ENCODE measurements around the gene CC2D1A.
A peak's percentile ranks its signal among the peaks of the same experiment; 100 is the strongest.

The CC2D1A gene

DNA sequence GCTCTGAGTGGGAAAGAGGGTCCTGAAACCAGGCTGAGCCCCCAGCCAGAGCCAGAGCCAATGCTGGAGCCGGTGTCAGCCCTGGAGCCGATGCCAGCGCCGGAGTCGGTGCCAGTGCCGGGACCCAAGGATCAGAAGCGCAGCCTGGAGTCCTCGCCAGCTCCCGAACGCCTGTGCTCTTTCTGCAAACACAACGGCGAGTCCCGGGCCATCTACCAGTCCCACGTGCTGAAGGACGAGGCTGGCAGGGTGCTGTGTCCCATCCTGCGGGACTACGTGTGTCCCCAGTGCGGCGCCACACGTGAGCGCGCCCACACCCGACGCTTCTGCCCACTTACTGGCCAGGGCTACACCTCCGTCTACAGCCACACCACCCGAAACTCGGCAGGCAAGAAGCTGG is 28.7 kb upstream of the CC2D1A start:
- ATAC-seq (no peak), DNase-seq (no peak)

DNA sequence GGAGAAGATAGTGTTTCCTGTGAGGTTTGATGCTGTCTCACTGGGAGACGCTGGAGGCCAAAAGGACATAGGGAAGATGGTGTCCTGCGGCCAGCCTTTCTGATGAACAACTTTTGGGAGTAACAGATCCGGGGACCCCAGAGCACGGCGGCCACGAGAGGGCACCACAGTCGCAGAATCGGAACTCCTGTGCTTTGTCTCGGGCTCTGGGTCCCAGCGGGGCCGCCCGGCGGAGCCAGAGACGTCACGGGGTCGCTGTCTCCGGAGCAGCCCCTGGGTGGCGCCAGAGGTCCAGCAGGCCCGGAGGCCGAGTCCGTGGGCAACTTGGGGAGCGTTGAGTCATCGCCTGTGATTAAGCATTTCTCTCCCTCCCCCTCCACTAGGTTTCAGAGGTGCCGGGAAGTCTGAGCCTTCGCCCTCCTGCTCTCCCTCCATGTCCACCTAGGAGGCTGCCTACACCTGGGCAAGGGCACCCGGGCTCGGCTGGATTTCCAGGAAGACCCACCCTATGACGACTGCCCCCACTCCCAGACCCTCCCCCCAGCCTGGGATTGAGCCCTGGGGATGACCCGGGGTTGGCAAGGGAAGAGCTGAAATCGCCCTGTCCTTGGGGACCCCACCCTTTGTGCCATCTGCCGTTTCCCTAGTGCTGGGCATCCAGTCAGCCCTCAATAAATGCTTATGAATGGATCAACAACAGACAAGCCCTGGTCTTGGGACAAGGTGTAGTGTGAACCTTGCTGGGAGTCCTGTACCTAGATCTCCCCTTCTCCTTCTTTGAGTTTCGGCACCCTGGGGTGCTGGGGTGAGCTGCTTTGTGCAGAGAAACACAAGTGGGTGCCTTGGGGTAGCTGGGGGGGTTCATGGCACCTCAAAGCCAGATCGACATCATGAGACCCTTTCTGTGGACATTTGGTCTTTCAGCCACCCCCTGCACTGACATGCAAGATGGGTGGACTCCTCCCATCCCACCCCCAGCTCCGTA is 25.6 kb upstream of the CC2D1A start:
- ATAC-seq (peak; percentile 96), DNase-seq (peak; percentile 99)

DNA sequence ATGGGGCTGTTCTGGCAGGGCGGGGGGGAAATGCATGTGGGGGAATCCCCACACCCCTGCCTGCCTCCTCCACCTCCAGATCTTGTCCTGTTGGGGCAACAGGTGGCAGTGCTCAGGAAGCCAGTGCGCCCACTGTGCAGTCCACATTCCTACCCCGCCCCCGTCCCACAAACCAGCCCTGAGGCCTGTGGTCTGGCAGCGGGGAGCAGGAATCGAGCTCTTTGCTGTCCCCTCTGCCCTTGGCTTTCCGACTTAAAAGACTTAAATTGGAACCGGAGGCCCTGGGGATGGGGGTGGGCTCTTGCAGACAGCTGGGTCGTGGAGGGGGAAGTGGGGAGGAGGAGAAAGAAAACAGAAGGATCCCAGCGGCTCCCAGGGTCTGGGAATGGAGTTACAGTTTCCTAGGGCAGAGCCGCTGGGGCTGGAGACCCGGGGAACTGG is 24.7 kb upstream of the CC2D1A start:
- ATAC-seq (no peak), DNase-seq (peak; percentile 37)

DNA sequence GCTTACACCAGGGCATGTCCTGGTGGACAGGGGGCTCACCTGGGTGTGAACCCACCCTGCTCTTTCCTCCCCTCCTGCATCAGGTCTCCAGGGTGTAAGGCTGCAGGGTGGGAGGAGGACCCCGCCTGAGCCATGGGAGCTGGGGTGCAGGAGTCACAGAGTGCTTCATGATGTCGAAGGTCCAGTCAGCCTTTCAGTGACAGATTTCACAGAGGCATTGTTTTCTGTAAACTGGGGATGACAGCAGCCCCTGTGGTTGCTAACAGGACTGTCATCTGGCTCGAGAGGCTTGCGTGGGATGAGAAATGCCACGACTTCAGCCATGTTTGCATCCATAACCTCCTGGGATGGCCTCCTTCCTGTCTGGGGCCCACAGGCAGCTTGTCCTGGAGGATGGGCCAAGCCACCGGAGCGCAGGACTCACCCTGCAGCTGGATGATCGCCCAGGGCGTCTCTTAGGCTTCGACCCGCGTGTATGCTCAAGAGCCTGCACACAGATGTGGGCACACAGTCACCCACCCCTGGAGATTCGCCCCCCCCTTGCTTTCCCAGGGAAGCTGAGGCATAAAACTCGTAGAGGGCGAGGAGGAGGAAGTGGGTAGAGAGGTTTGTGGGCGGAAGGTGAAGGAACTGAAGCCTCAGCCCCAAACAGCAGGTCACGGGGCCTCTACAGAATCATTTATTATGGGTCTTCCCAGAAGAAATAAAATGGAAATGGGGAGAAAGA is 24.1 kb upstream of the CC2D1A start:
- ATAC-seq: peak; percentile 15
- DNase-seq: peak; percentile 51

DNA sequence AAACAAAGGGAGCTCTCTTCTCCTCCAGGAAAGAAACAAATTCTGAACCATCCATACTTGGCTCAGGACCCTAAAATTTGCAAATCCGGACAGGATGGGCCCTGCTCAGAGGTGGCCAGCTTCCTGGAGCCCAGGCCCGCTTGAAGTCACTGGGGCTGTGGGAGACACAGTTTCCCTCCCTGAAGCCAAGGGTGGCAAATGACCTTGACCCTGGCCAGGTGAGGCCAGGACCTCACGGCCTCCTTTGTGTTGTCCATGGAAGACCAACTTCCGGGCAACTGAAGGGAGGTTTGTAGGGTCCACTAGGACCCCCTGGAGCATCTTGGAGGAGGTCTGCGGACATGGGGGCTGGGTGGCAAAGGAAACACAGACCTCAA is 23.6 kb upstream of the CC2D1A start:
- ATAC-seq: no peak

DNA sequence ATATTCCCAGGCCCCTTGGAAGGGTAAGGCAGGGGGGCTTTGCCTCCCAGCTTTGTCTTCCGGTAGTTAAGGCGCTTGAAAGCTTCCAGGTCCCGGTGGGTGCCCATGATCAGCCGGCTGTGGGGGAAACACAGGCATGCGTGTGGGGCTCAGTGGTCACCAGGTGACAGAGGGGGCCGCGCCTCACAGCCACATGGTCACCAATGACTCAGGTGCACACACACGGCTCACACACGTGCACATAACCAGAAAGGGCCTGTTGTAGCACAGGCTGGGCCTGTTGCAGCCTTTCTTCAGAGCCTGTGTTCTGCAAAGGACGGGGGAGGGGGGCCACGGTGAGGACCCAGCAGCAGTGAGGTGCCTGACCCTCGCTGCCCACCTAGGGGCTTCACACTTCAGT is 23.2 kb upstream of the CC2D1A start:
- DNase-seq: no peak
- no peak for ATAC-seq

More for the DNA sequence above, 23.6 kb upstream of the CC2D1A start:
- DNase-seq: no peak

DNA sequence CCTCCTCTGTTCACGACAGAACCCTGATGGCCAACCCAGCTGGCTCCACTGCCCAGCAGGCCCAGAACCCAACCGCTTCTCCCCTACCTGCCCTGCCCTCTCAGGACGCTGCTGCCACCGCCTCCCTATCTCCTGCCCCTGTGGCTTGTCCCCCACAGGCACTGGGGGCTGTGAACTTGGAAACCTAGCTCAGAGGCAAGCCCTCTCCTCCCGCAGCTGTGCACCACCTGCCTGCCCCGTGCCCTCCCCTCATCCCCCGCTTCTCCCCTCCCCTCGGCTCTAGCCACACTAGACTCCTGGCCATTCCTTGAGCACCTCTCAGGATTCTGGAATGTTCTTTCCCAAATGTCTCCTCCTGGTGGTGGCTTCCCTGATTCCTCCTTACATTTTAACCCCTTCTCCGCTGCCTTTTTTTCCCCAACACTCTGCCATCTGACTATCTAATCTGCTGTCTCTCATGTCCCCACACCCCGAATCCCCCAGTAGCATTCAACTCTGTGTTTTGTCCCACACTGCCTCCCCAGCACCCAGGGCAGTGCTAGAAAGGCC is 22.4 kb upstream of the CC2D1A start:
- ATAC-seq: no peak
- DNase-seq: no peak

DNA sequence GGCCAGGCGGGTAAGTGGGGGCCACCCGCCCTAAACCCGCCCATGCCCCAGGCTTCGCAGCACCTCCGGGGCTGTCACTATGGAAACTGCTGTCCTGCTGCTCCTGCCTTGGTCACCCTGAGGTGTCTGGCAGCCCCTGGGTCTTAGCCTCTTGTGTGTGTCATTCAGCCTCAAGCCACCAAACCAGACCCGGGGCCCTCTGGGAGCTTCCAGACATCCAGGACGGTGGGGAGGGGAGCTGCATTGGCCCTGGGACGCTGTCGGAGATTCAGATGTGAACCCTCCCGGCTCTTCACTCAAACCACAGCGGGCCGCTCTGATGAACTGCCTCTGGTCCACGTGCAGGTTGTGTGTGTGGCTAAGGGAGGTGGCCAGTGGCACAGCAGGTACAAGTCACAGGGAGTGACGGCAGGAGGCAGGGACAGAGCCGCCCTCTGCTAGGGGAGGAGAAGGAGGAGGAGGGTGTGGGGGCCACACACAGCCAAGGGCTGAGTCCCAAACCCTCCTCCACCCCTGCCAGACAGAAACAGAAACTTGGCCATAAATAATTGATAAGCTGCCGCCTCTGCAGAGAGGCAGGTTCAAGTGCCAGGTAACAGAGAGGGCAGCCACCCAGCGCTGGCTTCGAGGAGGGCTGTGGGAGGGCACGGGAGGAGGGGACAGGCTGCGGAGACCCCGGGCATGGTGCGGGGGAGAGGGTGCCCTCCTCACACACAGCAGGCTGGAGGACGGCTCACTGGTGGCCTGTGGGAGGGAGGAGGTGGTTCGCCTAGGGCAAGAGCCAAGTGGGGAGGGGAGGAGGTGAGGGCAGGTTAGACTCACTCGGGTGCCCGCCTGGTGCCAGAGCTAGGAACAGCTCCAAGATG is 21.0 kb upstream of the CC2D1A start:
- DNase-seq: no peak
- no peak for ATAC-seq

DNA sequence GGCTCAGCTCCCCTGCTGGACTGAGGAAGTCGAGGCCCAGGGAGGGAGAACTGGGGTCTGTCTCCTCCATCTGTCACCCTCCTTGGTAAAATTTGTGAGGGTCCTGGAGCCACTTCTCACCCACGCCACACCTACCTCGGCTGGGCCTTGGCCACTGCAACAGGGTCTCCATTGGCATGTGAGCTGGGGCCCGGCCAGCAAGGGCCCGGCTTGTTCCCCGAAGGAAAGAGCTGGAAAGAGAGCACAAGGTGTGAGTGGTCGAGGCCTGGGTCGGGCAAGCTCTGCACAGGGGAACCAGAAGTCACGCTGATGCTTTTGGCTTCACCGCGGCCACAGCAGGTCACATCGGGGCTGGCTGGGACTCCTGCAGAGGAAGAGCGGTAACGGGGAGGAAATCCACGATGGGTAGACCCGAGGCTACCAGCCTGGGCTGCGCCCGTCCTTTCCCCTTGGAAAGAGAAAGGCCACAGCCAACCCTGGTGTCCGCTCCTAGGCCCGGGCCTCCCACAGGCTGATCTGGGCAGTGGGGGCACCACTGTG is 20.1 kb upstream of the CC2D1A start:
- ATAC-seq (no peak), DNase-seq (no peak)

DNA sequence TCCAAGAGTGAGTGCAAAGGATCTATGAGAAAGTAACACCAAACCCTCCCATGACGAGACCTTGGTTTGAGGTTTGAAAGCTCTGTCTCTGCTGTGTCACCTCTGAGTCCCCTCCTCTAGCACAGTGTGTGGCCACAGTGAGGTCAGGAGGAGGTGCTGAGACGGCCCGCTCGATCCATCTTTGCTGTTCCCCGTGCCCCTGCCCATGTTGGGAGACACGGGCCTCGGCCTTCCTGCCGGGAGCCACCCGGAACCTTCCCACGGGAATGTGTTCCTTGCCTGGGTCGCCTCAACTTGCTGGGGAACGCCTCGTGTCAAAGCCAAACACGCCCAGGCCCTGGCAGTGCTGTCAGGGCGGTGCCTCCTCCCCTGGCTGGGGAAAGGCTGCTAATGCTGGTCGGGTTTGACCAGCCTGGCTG is 19.0 kb upstream of the CC2D1A start:
- DNase-seq (no peak), ATAC-seq (peak; percentile 87)

DNA sequence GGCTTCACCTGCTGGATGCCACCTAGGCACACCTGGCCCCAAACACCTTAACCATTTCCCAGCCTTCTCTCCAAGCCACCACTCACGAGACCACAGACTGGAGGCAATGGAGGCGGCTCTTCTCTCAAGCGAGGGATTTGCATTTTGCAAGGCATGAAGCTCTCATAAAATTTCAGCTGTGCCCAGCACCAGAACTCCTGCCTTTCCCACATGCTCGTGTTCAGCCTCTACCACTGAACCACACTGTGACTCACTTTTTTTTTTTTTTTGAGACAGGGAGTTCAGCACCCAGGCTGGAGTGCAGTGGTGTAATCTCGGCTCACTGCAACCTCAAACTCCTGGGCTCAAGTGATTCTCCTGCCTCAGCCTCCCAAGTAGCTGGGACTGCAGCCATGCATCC is 18.5 kb upstream of the CC2D1A start:
- no peak for DNase-seq
- peak; percentile 5 for ATAC-seq

DNA sequence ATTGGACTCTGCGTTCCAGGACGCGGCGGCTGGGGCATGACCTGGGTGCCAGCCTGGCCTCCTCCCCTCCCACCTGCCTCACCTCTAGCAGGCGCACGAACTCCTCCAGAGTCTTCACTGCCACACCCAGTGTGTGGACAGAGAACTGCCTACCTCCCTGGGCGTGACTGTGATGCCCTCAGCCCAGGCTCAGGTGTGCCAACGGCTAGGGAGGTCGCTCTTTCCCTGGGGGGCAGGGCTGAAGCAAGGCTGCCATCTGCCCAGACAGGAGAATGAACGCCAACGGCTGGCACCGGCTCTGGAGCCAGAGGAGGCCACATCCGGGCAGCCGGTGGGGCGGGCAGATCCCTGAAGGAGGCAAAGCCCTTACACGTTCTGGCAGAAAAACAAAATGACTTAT is 17.7 kb upstream of the CC2D1A start:
- ATAC-seq (no peak), DNase-seq (no peak)

DNA sequence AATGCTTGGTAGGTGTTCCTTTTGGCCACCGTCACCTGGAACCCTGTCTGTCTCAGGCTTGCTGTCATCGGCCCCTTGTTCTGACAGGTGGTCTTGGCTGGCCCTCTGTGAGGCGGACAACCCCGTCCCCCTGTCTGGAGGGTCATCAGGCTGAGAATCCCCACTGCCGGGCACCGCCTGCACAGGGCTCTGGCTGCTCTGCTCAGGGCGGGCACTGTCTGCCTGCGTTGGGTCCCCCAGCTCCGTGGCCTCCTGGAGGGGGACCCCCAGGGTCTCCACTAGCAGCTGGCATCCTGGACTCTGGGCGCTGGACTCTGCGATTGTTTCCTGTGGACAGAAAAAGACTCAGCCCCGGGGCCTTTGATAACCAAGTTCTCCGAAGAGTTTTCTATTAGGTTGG is 15.9 kb upstream of the CC2D1A start:
- ATAC-seq (no peak), DNase-seq (no peak)

DNA sequence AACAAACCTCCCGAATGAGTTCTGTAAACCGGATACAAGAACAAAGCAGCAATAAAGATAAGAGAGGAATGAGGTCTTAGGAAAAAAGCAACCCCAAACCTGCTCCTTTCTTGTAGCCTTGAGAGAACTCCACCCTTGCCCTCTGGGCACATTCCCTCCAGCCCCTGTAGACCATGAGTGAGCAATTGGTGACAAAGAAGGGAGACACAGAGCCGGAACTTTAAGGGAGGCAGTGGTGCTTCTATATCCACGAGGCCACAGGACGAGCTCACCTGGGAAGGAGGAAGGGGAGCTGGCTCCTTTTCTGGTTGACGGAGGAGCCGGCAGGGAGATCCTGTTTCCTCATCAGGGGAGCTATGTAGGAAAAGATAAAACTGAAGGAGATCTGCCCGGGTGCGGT is 13.1 kb upstream of the CC2D1A start:
- DNase-seq (no peak), ATAC-seq (no peak)

DNA sequence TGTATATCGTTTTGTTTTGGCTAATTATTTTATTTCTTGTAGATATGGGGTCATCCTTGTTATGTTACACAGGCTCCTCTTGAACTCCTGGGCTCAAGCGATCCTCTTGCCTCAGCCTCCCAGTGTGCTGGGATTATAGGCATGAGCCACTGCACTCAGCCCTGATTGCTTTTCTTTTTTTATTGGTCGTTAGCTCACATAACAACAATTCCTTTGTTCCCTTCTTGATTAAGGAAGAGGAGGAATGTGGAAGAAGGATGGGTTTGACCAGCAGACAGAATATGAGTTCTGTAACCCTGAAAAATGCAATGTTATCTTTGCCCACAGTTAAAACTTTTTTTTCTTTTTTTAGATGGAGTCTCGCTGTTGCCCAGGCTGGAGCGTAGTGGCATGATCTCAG is 11.4 kb upstream of the CC2D1A start:
- no peak for DNase-seq
- ATAC-seq: no peak

DNA sequence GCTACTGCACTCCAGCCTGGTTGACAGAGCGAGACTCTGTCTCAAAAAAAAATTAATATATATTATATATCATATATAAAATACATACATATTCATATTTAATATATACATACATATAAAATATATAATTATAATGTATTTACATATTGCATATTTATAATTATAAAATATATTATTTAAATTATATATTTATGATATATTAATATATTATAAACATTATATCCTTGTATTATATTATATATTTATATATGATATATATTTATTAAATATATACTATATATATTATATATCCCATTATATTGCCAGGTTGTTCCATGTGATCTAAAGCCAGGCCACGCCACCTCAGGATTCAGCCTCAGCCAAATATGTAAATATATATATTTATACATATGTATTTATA is 9.8 kb upstream of the CC2D1A start:
- DNase-seq (no peak), ATAC-seq (no peak)

DNA sequence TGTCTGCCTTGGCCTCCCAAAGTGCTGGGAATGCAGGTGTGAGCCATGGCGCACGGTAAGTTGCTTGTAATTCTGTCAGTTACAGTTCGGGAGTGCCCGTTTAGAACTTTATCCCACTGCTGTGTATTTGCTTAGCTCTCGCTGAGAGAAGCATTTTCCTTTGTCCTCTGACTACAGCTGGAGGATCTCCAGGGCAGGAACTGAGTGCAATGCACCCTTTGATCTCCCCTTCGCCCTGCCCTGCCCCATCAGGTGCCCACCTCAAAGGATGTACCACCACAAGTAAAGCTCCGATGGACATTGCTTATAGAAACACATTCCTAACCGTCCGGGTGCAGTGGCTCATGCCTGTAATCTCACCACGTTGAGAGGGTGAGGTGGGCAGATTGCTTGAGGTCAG is 6.6 kb upstream of the CC2D1A start:
- DNase-seq (no peak), ATAC-seq (no peak)

DNA sequence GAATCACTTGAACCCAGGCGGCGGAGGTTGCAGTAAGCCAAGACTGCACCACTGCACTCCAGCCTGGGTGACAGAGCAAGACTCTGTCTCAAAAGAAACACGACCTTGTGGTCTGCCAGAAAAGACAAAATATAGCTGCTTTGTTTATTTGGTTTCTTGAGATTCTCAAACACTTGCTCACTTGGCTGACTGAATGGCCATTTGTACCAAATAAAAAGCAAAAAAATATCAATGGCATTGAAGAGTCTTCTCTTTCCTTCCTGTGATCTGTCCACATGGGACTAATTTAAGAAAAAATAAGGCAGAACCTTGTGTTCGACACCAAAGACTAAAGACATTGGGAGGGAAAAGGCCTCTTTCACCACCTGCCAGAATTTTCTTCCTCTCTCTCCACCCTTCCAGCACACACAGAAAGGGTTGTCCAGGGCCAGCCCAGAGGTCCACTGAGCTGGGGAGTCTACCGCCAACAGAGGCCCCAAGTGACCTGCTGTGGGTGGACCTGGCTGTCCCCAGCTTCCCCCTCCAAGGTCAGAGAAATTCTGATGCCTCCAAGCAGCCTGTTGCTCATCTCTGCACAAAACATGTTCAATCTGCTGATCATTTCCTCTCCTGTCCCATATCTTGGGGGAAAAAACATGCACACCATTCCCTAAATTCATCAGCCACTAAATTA is 6.0 kb upstream of the CC2D1A start:
- ATAC-seq: no peak
- no peak for DNase-seq

DNA sequence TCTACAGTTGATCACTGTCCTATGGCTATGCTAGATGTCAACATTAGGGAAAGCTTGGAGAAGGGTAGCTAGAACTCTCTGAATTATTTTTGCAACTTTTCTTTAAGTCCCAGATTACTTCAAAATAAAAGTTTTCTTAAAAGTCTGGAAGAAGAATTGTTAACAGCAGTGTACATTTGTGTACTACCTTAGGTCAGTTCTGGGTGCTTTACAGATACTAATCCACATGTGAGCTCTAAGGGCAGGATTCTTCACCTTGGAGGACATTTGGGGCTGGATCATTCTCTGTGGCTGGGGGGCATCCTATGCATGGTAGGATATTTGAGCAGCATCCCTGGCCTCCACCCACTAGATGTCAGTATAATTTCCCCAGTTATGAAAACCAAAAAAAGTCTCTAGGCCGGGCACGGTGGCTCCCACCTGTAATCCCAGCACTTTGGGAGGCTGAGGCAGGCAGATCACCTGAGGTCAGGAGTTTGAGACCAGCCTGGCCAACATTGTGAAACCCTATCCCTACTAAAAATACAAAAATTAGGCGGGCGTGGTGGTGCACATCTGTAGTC is 2.9 kb upstream of the CC2D1A start:
- DNase-seq: peak; percentile 43
- ATAC-seq: peak; percentile 25

DNA sequence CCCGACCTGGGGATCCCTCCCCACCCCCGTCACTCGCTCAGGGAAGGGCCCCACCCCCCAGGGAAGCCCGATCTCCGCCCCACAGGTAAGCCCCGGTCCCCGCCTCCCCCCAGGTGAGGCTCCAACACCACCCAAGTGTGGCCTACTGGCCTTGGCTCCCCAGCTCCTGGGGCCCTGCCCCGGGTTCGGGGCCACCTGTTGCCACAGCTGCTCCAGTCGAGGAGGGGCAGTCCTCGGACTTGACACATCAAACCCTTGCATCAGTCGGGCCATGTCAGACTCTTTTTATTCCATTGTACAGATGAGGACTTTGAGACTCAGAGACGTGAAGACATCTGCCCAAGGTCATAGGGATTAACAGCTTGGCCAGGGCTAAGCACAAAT is 512 bp downstream of the CC2D1A start:
- DNase-seq: peak; percentile 37
- ATAC-seq: peak; percentile 17

DNA sequence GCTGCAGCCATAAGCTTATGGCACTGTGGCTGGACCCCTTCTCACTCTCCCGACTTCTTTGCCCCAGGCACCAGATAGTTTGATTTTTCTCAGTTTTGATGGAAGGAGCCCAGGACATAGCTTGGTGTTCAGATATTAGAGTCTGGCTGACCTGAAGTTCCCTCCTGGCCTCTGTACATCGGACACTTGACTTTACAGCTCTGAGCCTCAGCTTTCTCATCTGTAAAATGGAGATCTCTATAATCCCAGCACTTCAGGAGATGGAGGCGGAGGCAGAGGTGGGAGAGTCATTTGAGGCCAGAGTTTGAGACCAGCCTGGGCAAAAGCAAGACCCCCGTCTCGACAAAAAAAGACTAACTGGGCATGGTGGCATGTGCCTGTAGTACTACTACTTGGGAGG is 909 bp downstream of the CC2D1A start:
- DNase-seq: no peak

More for the DNA sequence above, 909 bp downstream of the CC2D1A start:
- ATAC-seq: no peak

Data from stimulated activated naive CD8-positive, alpha-beta T cell treated with anti-CD3 and anti-CD28 coated beads, Interleukin-15, Interleukin-2, amounts not matched to agents 100 U/mL and 50 U/mL, for 24 hours (primary cell).